HG02763 (cell line): ENCODE measurements around the gene RNF111.
A peak's percentile ranks its signal among the peaks of the same experiment; 100 is the strongest.
"Not testable (repeated sequence)": the region's sequence is repeated elsewhere in the genome, so short reads cannot be mapped to it uniquely, and the experiment has no call there.

Source experiments
- ATAC-seq: cut with Tn5 transposase; IDR thresholded peaks from one replicate; pipeline ENCODE4 v1.9.1; 2021; ENCODE audit warnings: mild to moderate bottlenecking, moderate library complexity; ENCODE audit not compliant: unreplicated experiment

The RNF111 gene

DNA sequence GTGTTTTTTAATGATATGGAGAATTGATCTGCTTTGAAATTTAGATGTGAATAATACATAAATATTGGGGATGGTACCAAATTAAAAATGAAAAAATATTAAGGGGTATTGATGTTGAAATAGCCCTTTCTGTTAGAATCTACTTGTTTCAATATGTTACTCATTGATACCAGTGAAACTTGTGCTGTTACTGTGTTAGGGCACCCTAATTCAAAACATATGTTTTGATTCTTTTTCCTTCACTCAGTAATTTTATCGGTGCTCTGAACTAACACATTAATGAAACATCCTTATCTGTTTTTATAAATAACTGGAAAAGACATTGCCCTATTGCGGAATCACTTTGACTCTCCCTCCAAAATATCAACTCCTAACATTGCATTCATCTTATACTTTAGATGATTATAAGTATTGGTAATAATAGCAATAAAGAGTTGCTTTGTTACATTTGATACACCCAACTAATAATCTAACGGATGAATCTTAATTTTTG lies 65.5 kb downstream of the RNF111 start:
- ATAC-seq: no peak

DNA sequence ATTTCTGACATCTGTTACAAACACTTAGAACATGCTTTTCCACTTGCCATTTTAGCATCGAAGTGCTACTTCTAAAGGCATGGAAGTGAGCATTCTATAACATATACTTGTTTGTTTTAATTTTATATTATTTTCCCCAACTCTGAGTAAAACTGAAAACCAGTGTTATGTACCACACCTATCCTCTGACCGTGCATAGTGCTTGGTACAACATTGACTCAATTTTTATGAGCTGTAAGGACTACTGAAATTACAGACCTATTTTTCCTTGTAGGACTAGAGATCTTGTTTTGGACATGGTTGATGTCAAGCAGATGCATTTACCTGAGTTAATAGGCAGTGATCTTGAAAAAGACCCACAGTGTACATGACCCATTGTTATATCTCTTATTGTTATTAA lies 66.0 kb downstream of the RNF111 start:
- ATAC-seq: no peak

DNA sequence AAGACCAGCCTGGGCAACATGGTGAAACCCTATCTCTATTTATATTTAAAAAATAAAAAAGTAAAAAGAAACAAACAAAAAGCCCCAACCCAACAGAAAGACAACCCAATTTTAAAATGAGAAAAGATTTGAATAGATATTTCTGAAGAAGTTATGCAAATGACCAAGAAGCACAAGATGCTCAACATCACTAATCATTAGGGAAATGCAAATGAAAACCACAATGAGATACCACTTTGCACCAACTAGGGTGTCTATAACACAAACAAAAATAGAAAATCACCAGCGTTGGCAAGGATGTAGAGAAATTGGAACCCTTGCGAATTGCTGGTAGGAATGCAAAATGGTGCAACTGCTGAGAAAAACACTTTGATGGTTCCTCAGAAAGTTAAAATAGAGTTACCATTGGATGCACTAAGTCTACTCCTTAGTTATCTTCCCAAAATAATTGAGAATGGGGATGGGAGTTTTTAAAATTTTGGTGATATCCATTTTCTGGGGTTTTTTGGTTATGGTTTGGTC lies 71.7 kb downstream of the RNF111 start:
- ATAC-seq: no peak

DNA sequence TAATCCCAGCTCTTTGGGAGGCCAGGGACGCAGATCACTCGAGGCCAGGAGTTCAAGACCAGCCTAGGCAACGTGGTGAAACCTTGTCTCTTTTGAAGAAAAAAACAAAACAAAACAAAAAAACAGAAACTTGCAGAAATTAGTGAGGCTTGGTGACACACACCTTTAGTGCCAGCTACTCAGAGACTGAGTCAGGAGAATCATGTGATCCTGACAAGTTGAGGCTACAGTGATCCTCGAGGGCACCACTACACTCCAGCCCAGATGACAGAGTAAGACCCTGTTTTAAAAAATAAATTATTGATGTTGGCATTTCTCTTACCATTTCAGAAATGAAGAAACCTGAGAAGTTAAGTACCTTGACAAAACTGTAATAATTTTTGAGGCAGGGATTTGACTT lies 72.9 kb downstream of the RNF111 start:
- ATAC-seq: no peak

DNA sequence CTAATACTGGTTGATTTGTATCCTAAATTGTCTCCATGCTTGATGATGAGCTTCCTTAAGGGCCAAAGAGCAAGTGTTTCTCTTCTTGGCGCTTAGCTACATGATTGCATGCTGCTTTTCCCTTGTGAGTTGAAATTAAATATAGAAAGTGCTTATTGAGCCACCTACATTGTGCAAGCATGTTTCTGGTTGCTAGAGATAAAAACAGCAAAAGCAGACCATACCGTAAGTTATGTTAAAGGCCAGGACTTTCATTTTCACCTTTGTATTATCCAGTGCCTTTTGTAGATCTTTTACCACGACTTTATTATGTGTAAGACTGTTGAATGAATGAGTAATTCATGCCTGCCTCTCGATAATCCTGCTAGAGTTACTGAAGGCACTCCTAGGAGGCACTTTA lies 75.6 kb downstream of the RNF111 start:
- no peak for ATAC-seq

DNA sequence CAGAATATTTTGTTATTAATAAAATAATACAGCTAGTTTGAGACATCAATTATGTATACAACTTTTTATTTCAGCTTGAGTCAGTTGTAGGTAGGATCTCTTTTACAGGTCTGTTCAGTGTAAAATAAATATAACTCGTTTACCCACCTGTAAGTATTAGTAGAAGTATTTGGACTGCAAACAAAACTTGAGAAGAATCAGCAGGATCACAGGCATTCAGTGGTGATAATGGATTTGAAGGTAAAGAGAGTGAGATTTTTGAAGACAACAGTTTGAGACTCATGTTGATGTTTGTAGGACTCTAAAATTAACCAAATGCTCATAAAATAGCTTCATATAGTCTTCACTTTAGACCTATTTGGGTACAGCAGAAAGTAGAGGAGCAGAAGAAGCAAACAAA lies 82.0 kb downstream of the RNF111 start:
- no peak for ATAC-seq

DNA sequence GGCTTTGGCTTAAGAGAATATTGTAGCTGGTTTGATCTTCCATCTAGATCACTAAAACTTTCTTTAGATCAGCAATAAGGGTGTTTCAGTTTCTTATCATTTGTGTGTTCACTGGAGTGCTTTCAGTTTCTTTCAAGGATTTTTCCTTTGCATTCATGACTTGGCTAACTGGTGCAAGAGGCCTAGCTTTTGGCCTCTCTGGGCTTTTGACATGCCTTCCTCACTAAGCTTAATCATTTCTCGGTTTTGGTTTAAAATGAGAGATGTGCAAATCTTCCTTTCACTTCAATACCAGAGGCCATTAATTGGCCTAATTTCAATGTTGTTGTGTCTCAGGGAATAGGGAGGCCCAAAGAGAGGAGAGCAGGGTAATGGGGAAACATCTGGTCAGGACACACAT lies 87.1 kb downstream of the RNF111 start:
- ATAC-seq: no peak

DNA sequence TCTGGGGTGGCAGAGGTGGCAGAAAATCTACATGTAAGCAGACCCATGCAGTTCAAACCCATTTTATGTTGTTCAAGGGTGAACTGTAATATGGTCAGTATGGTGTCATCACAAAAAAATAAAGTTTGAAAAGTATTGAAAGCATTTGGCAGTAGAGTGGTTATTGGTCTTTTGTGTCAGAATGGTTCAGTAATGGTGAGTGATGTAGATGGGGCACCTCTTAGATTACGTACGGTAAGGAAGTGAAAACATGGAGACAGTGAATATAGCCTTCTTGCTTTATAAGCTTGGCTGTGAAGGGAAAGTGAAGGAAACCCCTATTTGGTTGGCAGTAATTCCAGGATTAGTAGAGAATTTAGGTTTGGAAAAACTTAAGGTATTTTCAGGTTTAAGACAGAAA lies 100.3 kb downstream of the RNF111 start:
- no peak for ATAC-seq

DNA sequence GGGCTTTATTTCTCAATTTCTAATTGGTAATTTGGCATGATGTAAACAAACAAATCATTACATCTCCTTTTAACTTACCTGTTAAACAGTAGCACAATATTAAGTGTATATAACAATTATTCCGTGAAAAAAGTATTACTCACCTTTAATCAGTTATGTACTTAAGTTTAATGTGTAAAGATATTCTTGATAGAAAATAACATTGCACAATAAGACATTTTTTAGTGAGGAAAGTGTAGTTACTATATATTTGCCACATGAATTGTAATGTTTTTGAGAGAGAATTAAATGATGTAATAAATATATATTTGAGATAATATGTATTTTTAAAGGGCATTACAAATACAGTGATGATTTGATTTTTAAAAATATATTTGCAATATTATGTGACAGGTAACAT lies 106.6 kb downstream of the RNF111 start:
- no peak for ATAC-seq

DNA sequence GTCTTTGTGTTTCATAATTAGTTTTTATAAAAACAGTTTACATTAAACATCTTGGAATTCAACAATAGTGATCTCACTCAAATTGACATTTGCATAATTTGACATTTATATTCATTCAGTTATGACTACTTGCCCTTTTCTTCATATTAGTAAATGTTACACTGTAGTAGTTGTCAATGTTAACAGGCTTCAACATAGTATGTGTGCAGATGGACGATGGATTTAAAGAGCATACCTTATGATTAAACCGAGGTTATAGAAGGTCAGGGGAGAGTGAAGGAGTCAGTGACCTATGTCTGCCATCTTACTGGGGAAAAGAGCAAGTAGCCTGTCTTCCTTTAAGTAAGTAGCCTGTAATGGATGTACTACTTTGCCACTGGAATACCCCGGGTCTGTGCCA lies 109.0 kb downstream of the RNF111 start:
- ATAC-seq: no peak

DNA sequence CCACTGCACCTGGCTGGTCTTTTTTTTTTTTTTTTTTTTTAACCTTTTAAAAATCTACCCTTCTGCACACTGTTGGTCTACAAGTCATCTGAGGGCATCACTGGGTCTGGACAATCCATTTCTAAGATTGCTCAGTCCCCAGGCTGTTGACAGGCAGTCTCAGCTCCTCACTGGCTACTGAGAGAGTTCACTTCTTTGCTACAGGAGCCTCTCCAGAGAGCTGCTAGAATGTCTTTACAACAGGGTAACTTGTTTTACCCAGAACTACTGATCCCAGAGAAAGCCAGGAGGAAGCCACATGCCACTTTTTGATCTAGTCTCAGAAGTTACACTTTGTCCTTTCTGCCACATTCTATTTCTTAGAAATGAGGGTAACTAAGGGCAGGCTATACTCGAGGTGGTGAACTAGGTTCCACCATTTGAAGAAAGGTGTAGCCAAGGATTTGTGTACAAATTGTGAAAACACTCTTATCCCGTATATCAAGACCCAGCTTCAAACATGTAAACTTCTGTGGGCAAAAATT lies 111.8 kb downstream of the RNF111 start:
- no peak for ATAC-seq

DNA sequence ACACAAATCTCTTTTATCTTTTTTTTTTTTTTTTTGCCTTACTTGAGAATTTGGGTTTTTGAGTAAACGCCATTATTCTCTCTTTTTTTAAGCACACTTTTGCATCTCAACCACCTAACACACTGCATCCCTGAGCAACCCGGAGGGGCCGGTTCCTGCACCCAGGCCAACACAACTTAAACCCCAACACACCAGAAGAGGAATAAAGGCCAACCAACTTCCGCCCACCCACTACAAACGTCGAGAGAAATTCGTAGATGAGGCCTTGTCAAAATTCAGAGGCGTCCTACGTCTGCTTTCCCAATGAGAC lies 117.1 kb downstream of the RNF111 start:
- no peak for ATAC-seq

DNA sequence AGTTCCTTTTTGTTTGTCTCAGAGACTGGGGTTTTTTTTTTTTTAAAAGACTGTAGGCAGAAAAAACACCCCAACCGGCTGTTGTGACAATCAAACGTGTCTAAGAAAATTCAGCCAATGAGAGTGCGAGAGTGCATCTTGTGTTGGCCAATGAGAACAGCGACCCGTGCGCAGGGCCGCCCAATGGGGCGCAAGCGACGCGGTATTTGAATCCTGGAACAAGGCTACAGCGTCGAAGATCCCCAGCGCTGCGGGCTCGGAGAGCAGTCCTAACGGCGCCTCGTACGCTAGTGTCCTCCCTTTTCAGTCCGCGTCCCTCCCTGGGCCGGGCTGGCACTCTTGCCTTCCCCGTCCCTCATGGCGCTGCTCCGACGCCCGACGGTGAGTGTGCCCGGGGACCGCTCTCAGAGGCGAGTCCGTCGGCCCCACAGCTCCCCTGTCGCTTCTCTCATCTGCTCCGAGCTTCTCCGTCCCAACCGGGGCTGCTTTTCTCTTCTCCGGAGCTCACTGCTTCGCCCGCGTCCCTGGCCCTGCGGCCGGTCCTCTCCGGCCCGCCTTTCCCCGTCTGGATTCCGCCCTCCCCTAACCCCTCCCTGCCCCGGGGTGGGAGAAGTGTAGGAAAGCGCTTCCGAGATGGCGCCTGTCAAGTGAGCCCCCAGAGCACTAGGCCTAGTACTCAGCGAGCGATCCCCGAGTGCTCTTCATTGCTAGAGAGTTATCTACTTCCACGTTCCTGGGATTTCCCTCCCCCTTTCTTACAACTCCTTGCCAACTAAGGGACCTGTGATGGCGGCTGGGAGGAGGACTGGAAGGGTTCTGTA lies 117.7 kb downstream of the RNF111 start, which contains the start of gene CCNB2:
CCNB2 (plus strand) TSS at position 235 of the 821 bp plus-strand sequence; CDS start at position 358, 123 bp downstream.
- ATAC-seq: peak; percentile 96

DNA sequence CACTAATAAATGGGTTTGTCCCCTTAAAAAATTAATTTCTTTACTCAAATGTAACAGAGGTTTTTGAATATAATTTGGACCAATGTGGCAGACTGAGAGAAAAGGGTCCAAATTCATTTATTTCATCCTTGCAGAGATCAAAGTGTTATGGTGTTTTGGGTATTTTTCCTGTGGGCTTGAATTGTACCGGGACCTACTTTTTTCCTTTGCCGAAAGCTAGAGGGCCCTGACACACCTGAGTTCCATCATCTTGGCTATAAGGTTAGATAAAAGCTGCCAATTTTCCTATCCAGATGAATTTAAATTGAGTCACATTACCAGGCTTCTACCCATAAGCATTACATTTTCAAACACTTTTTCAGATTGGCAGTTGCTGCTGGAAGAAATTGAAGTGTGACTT lies 118.4 kb downstream of the RNF111 start:
- ATAC-seq: no peak

DNA sequence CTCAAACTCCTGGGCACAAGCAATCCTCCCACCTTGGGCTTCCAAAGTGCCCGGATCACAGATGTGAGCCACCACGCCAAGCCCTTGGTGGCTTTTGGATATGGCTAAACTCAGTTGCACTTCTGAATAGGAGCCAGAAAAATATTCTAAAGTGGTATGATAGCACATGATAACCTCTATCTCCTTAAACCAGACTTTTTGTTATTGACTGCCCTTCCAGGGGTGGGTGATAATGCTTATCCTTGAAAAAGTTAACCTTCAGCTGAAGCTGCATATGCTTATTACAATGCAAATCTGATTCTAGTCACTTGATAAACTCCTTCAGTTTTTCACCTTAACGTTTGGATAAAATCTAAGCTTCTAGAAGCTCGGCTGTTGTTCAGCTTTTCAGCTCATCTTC lies 123.8 kb downstream of the RNF111 start:
- no peak for ATAC-seq

DNA sequence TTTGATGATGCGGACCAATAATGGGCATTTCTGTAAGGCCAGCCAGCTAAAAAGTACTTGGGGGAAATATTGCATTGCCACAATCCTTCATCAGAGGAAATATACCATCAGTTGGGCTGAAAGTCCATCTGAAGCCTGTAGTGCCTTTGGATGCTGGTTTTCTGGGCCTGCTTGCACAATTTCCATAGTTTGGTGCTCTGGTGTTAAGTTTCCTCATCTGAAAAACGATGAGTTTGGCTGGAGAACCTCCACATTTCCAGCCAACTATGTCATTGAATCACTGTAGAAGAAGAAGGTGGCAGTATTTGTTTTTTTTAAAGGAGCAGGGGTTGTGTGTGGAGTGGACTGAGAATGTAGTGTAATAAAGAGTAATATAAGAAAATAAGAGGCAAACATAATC lies 127.6 kb downstream of the RNF111 start:
- no peak for ATAC-seq

DNA sequence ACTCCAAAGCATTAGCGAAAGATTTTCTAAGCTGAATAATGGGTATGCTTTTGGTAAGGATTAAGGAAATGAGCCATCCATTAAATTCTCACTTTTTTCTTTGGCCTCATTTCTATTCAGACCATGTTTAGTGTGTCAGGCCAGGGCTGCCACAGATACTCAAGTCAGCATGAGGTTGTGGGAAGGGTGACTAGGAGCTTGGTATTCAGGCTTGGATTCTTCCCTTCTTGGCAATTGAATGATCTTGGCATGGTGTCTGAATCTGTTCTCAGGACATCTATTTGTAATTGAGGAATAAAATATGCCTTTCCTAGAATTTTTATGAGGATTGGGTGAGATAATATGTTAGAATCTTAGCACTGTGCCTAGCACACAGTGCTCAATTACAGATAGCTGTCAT lies 128.7 kb downstream of the RNF111 start:
- ATAC-seq: no peak

DNA sequence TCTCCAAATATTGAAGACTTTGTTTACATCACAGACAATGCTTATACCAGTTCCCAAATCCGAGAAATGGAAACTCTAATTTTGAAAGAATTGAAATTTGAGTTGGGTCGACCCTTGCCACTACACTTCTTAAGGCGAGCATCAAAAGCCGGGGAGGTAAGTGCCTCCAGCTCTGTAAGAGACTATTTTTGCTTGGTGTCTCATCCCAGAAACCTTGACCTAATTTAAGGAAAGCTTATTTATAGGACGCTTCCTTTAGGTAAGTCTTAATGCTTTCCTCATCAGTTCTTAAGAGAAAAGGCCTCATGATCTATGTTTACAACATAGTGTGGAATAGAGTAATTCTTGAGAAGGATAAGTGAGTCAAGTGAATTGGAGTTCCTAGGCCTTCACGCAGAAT lies 129.3 kb downstream of the RNF111 start:
- ATAC-seq: no peak

DNA sequence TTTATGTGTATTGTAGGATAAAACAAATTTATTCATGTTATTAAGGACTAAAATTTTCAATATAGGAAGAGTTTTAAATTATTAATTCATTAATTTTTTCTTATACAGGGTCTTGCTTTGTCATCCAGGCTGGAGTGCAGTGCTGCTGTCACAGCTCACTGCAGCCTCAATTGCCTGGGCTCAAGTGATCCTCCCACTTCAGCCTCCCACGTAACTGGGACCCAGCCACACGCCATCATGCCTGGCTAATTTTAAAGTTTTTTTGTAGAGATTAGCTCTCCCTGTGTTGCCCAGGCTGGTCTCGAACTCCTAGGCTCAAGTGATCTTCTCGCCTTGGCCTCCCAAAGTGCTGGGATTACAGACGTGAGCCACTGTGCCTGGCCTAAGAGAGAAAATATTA lies 132.2 kb downstream of the RNF111 start:
- no peak for ATAC-seq

DNA sequence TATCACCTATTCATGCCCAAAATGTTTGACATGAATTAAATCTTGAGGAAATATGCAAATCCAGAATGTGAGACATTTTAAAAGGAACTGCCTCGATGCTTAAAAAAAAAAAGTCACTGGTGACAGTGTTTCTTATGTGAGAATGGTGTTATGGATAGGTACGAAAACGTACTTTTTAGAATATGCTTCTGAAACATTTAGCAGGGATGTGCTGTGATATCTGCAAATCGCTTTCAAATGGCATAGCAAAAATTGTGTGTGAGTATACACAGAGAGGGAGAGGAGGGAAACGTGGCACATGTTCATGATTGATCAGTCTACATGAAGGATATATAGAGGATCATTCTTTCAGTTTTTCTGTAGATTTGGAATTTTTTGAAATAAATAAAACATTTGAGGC lies 133.5 kb downstream of the RNF111 start:
- no peak for ATAC-seq

DNA sequence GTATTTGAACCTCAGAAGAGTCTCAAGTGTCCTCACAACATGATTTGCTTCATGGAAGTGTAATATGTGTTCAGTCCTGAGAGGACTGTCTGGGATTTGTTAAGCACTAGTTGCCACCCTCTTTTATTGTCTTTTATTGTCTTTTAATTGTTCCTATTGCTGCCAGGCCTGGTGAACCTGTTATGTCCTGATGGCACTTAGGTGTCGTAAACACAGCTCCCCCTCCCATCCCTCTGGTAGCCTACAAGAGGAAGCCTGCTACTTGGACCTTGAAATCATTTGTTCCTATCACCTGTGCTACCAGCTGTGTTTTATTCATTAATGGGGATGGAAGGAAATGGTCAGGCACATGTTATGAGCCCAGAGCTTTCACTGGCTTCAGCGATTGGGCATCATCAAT lies 136.8 kb downstream of the RNF111 start:
- ATAC-seq: no peak

DNA sequence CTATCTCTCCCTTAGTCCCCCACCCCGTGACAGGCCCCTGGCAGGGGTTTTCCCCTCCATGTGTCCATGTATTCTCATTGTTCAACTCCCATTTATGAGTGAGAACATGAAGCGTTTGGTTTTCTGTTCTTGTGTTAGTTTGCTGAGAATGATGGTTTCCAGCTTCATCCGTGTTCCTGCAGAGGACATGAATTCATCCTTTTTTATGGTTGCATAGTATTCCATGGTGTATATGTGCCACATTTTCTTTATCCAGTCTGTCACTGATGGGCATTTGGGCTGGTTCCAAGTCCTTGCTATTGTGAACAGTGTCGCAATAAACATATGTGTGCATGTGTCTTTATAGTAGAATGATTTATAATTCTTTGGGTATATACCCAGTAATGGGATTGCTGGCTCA lies 138.2 kb downstream of the RNF111 start:
- not testable (repeated sequence) for ATAC-seq

DNA sequence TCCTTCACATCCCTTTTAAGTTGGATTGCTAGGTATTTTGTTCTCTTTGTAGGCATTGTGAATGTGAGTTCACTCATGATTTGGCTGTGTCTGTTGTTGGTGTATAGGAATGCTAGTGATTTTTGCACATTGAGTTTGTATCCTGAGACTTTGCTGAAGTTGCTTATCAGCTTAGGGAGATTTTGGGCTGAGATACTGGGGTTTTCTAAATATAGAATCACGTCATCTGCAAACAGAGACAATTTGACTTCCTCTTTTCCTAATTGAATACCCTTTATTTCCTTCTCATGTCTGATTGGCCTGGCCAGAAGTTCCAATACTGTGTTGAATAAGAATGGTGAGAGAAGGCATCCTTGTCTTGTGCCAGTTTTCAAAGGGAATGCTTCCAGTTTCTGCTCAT lies 139.8 kb downstream of the RNF111 start:
- ATAC-seq: not testable (repeated sequence)
